K562 (cell line): Measurements from ENCODE around the gene PRDM12.

Source experiments
- TRIM28 ChIP-seq: fragments of 450-650 bp; IDR thresholded peaks from 2 replicates; pipeline ENCODE4 v1.6.1; 2017
- ZNF431 ChIP-seq: sonication (generic); formaldehyde crosslinking; IDR thresholded peaks from 2 replicates; pipeline ENCODE4 v1.8.0; 2022; ENCODE audit warnings: mild to moderate bottlenecking, missing genetic modification reagents
- TF ChIP-seq, protein P1 (sequence below): sonication (generic); formaldehyde crosslinking; IDR thresholded peaks from 2 replicates; pipeline ENCODE4 v1.8.0; 2022; ENCODE audit warnings: missing genetic modification reagents, mild to moderate bottlenecking, moderate library complexity, borderline replicate concordance

DNA sequence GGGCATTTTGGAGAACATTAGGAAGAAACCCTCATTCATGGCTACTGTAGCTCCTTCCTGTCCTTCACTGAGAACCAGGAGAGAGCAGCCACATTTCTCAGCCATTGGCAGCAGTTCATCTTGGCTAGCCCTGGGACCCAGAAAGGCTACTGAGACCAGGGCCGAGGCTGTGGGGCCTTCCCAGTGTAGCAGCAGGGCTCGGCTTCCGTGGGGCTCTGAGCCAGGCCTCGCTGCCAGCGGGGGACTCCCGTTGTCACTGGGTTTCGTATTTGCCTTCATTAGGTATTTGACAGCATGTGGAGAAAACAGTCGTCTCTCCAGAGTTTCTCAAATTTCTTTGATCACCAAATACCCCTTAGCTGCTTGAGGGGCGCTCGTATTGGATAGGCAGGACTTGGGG is 37.3 kb upstream of the PRDM12 start:
- TF ChIP-seq, protein P1, sequence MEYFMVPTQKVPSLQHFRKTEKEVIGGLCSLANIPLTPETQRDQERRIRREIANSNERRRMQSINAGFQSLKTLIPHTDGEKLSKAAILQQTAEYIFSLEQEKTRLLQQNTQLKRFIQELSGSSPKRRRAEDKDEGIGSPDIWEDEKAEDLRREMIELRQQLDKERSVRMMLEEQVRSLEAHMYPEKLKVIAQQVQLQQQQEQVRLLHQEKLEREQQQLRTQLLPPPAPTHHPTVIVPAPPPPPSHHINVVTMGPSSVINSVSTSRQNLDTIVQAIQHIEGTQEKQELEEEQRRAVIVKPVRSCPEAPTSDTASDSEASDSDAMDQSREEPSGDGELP (CRISPR knock-in tag), result no peak
- no peak for TF ChIP-seq ZNF431
- TF ChIP-seq TRIM28, result no peak
